Measurements from ENCODE around the gene ATRNL1.

- TF ChIP-seq CTCF (IDR thresholded peaks at IDR 0.05) = no peak
- no peak for TF ChIP-seq POLR2A (IDR thresholded peaks at IDR 0.05)
- no peak for TF ChIP-seq POLR2AphosphoS5 (IDR thresholded peaks at IDR 0.05; ENCODE audit: insufficient read depth in 1 of 2, low read depth in 1 of 2)
Observed at GRCh38 chr10:115092258-115092554, 959 bp upstream of the ATRNL1 start.
